CD4-positive, alpha-beta T cell treated with Interleukin-6 for 4 hours (primary cell): ENCODE data around the gene PDGFRA.

Source experiments
- DNase-seq: peaks from one replicate; pipeline ENCODE4 v3.0.0-alpha.2; 2020; ENCODE audit warnings: mixed read lengths

PDGFRA gene

GRCh38 chr4:54256491-54257486 is 27.7 kb downstream of the PDGFRA start:
- no peak for DNase-seq

- no peak for DNase-seq
These were observed 36.3 kb downstream of the PDGFRA start for GRCh38 chr4:54265366-54265765.

- no peak for DNase-seq
These were observed 39.1 kb downstream of the PDGFRA start for GRCh38 chr4:54268151-54268550.

GRCh38 chr4:54271464-54271863 is 42.4 kb downstream of the PDGFRA start:
- DNase-seq: no peak

GRCh38 chr4:54272051-54272450 is 43.0 kb downstream of the PDGFRA start:
- no peak for DNase-seq

GRCh38 chr4:54274264-54274663 is 45.2 kb downstream of the PDGFRA start:
- DNase-seq: no peak

- no peak for DNase-seq
These were observed 45.9 kb downstream of the PDGFRA start for GRCh38 chr4:54274795-54275665.

GRCh38 chr4:54276641-54277430 is 47.7 kb downstream of the PDGFRA start:
- no peak for DNase-seq

- DNase-seq: no peak
These were observed 48.6 kb downstream of the PDGFRA start for GRCh38 chr4:54277691-54278090.

GRCh38 chr4:54278216-54278615 is 49.1 kb downstream of the PDGFRA start:
- DNase-seq: no peak

GRCh38 chr4:54281054-54281766 is 52.1 kb downstream of the PDGFRA start:
- DNase-seq: no peak

GRCh38 chr4:54282837-54283236 is 53.7 kb downstream of the PDGFRA start:
- DNase-seq: no peak

GRCh38 chr4:54289316-54289715 is 60.2 kb downstream of the PDGFRA start:
- no peak for DNase-seq

GRCh38 chr4:54290980-54291379 is 61.9 kb downstream of the PDGFRA start:
- DNase-seq: no peak

- no peak for DNase-seq
These were observed 67.6 kb downstream of the PDGFRA start for GRCh38 chr4:54296548-54297203.

- DNase-seq: no peak
These were observed 79.0 kb downstream of the PDGFRA start for GRCh38 chr4:54308110-54308509.

- DNase-seq: no peak
These were observed 86.8 kb downstream of the PDGFRA start for GRCh38 chr4:54315561-54316538.

GRCh38 chr4:54317690-54318089 is 88.6 kb downstream of the PDGFRA start:
- no peak for DNase-seq

GRCh38 chr4:54318904-54319303 is 89.8 kb downstream of the PDGFRA start:
- DNase-seq: peak; percentile 3
